ENCODE results near the gene ADGRL2.
"Not testable (repeated sequence)": the region's sequence is repeated elsewhere in the genome, so short reads cannot be mapped to it uniquely, and the experiment has no call there.

ADGRL2 gene

DNA sequence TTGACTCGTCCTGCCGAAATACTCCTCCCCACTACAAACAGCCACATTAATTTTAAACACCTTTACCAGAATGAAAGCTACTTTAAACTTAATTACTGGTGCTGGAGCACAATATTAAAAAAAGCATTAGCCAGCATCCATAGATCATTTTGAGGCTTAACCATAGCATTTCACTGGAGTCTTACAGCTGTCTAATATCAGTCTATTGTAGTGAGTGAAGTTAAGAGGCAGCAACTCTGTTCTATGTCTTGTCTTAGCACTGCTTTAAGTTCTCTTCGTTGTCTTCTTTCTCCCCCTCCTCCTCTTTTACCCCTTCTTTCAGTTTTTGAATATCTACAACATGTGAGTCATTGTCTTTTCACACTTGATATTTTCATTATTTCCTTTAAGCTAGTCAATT, 49.3 kb downstream of the ADGRL2 start:
- no peaks in the 10 kb centered on the region for H3K9me3 Mint-ChIP-seq (ENCODE audit: low read depth)
- no peaks in the 10 kb centered on the region for H3K27me3 Mint-ChIP-seq
- H3K4me1 Mint-ChIP-seq (ENCODE audit: low read depth): no peaks in the 10 kb centered on the region
- H3K36me3 Mint-ChIP-seq: no peaks in the 10 kb centered on the region
- H3K4me3 Mint-ChIP-seq: no peak overlapping the region
- no peak overlapping the region for H3K27ac Mint-ChIP-seq

GRCh38 chr1:81850495-81850894, 49.8 kb downstream of the ADGRL2 start:
- H3K4me3 Mint-ChIP-seq: no peak overlapping the region
- no peaks in the 10 kb centered on the region for H3K9me3 Mint-ChIP-seq (ENCODE audit: low read depth)
- no peaks in the 10 kb centered on the region for H3K27me3 Mint-ChIP-seq
- H3K4me1 Mint-ChIP-seq (ENCODE audit: low read depth): no peaks in the 10 kb centered on the region
- H3K36me3 Mint-ChIP-seq: no peaks in the 10 kb centered on the region
- no peak overlapping the region for H3K27ac Mint-ChIP-seq

GRCh38 chr1:81851217-81851616, 50.5 kb downstream of the ADGRL2 start:
- Mint-ChIP-seq H3K9me3 (ENCODE audit: low read depth) (no peaks in the 10 kb centered on the region), H3K27me3 (no peaks in the 10 kb centered on the region), H3K36me3 (no peaks in the 10 kb centered on the region), H3K27ac (no peak overlapping the region), H3K4me3 (no peak overlapping the region), H3K4me1 (ENCODE audit: low read depth) (no peaks in the 10 kb centered on the region)

DNA sequence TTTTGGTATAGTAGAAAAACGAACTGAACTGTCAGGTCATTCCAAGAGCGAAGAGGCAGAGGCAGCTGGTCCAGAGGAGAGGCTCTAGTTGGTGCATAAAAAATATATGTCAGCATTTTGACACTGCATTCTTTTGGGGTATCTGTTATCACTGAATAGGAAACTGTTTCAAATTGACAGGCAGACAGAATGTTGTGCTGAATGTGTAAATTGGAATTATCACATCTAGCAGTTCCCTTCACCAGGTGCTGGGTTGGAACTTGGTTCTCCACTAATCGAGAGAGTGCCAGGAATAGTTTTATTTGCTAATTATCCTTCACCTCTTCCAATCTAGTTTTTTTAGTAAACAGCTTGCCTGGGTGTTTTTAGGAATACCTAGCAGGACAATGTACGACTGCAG, 52.2 kb downstream of the ADGRL2 start:
- Mint-ChIP-seq H3K27ac (no peak overlapping the region), H3K36me3 (no peaks in the 10 kb centered on the region)

GRCh38 chr1:81867235-81867634, 66.5 kb downstream of the ADGRL2 start:
- Mint-ChIP-seq H3K27me3 (no peaks in the 10 kb centered on the region), H3K36me3 (no peaks in the 10 kb centered on the region), H3K4me1 (ENCODE audit: low read depth) (no peaks in the 10 kb centered on the region), H3K4me3 (no peak overlapping the region), H3K27ac (no peak overlapping the region), H3K9me3 (ENCODE audit: low read depth) (peaks cover 3% of the 10 kb centered on the region)

More for the DNA sequence above, 52.2 kb downstream of the ADGRL2 start:
- H3K9me3 Mint-ChIP-seq (ENCODE audit: low read depth): no peaks in the 10 kb centered on the region
- no peak overlapping the region for H3K4me3 Mint-ChIP-seq
- no peaks in the 10 kb centered on the region for H3K4me1 Mint-ChIP-seq (ENCODE audit: low read depth)
- no peaks in the 10 kb centered on the region for H3K27me3 Mint-ChIP-seq

GRCh38 chr1:81869307-81869706, 68.6 kb downstream of the ADGRL2 start:
- H3K27ac Mint-ChIP-seq: no peak overlapping the region
- H3K27me3 Mint-ChIP-seq: no peaks in the 10 kb centered on the region
- no peaks in the 10 kb centered on the region for H3K36me3 Mint-ChIP-seq
- no peaks in the 10 kb centered on the region for H3K4me1 Mint-ChIP-seq (ENCODE audit: low read depth)
- H3K9me3 Mint-ChIP-seq (ENCODE audit: low read depth): peaks cover 3% of the 10 kb centered on the region
- H3K4me3 Mint-ChIP-seq: no peak overlapping the region

DNA sequence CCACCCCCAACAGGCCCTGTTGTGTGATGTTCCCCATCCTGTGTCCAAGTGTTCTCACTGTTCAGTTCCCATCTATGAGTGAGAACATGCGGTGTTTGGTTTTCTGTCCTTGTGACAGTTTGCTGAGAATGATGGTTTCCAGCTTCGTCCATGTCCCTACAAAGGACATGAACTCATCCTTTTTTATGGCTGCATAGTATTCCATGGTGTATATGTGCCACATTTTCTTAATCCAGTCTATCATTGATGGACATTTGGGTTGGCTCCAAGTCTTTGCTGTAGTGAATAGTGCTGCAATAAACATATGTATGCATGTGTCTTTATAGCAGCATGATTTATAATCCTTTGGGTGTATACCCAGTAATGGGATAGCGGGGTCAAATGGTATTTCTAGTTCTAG, 70.4 kb downstream of the ADGRL2 start:
- not testable (repeated sequence) for H3K36me3 Mint-ChIP-seq; H3K27me3 Mint-ChIP-seq; H3K27ac Mint-ChIP-seq; H3K4me1 Mint-ChIP-seq (ENCODE audit: low read depth); H3K4me3 Mint-ChIP-seq; H3K9me3 Mint-ChIP-seq (ENCODE audit: low read depth)

GRCh38 chr1:81873946-81874345, 73.2 kb downstream of the ADGRL2 start:
- Mint-ChIP-seq H3K27me3 (no peaks in the 10 kb centered on the region), H3K36me3 (no peaks in the 10 kb centered on the region), H3K9me3 (ENCODE audit: low read depth) (peaks cover 3% of the 10 kb centered on the region)

GRCh38 chr1:81874461-81874860, 73.7 kb downstream of the ADGRL2 start:
- no peaks in the 10 kb centered on the region for H3K27me3 Mint-ChIP-seq
- no peaks in the 10 kb centered on the region for H3K36me3 Mint-ChIP-seq
- peaks cover 3% of the 10 kb centered on the region for H3K9me3 Mint-ChIP-seq (ENCODE audit: low read depth)
- no peak overlapping the region for H3K27ac Mint-ChIP-seq
- no peak overlapping the region for H3K4me3 Mint-ChIP-seq
- H3K4me1 Mint-ChIP-seq (ENCODE audit: low read depth): no peaks in the 10 kb centered on the region

More at GRCh38 chr1:81873946-81874345, 73.2 kb downstream of the ADGRL2 start:
- H3K4me3 Mint-ChIP-seq: no peak overlapping the region
- no peaks in the 10 kb centered on the region for H3K4me1 Mint-ChIP-seq (ENCODE audit: low read depth)
- no peak overlapping the region for H3K27ac Mint-ChIP-seq

DNA sequence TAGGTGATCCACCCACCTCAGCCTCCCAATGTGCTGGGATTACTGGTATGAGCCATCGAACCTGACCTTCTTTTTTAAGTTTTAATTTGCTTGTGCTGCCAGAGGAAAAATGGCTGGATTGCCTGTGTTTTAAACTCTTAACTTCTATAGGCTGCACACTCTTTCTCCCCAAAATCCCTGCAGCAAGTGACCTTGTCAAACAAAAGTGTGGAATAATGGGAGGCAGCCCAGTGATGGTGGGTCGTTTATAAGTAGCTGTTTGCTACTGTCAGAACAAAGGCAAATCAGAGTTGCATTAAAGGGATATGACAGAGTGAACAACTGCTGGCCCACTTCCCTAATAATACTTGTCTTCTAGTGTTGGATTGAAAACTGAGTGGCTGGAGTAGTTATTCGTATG, 74.2 kb downstream of the ADGRL2 start:
- H3K27me3 Mint-ChIP-seq: no peaks in the 10 kb centered on the region
- H3K4me3 Mint-ChIP-seq: no peak overlapping the region
- H3K9me3 Mint-ChIP-seq (ENCODE audit: low read depth): peaks cover 3% of the 10 kb centered on the region
- H3K27ac Mint-ChIP-seq: no peak overlapping the region
- no peaks in the 10 kb centered on the region for H3K36me3 Mint-ChIP-seq
- no peaks in the 10 kb centered on the region for H3K4me1 Mint-ChIP-seq (ENCODE audit: low read depth)

- no peaks in the 10 kb centered on the region for H3K36me3 Mint-ChIP-seq
- no peaks in the 10 kb centered on the region for H3K4me1 Mint-ChIP-seq (ENCODE audit: low read depth)
- H3K27ac Mint-ChIP-seq: no peak overlapping the region
- H3K27me3 Mint-ChIP-seq: no peaks in the 10 kb centered on the region
- no peak overlapping the region for H3K4me3 Mint-ChIP-seq
- peaks cover 4% of the 10 kb centered on the region for H3K9me3 Mint-ChIP-seq (ENCODE audit: low read depth)
Measured at GRCh38 chr1:81876901-81877733, 76.4 kb downstream of the ADGRL2 start.

DNA sequence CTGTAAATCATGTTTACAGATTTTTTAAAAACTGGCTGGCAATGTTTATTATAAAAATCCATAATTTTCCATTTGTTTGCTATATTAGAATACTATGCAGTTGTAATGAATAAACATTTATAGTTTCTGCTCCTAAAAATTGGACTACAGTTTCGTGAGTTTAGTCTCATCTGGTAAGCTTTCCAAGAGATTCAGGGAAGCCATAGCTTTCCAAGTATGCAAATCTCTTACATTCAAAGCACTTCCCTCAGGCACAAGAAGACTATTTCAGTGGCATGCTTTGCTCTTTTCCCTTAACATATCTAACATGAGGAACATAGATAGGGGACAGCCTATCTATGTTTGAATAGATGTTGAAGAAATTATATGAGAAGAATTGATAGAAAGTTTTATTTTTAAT, 77.2 kb downstream of the ADGRL2 start:
- no peaks in the 10 kb centered on the region for H3K36me3 Mint-ChIP-seq
- H3K27me3 Mint-ChIP-seq: no peaks in the 10 kb centered on the region
- peaks cover 4% of the 10 kb centered on the region for H3K9me3 Mint-ChIP-seq (ENCODE audit: low read depth)
- H3K4me1 Mint-ChIP-seq (ENCODE audit: low read depth): no peaks in the 10 kb centered on the region
- no peak overlapping the region for H3K27ac Mint-ChIP-seq
- H3K4me3 Mint-ChIP-seq: no peak overlapping the region

- H3K4me1 Mint-ChIP-seq (ENCODE audit: low read depth): no peaks in the 10 kb centered on the region
- no peaks in the 10 kb centered on the region for H3K27me3 Mint-ChIP-seq
- H3K36me3 Mint-ChIP-seq: no peaks in the 10 kb centered on the region
- H3K4me3 Mint-ChIP-seq: no peak overlapping the region
- H3K9me3 Mint-ChIP-seq (ENCODE audit: low read depth): peaks cover 4% of the 10 kb centered on the region
- no peak overlapping the region for H3K27ac Mint-ChIP-seq
Measured at GRCh38 chr1:81878538-81878937, 77.8 kb downstream of the ADGRL2 start.

DNA sequence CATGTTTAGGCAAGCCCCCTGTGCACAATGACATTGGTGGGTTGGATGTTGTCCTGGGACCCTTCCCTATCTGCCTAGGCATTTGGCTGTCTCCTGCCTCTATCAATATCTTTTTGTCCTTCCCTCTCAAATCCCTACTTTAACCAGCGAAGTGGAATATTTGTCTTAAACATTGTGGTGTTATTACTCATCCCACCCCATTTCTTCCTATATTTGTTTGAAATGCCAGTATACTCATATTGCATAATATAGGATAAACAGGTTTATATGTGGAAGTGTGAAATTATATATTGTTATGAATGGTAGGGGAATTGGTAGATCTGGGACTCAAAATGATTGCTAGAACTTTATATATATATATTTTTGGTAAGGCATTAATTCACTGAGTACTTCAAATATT, 80.0 kb downstream of the ADGRL2 start:
- Mint-ChIP-seq H3K4me1 (ENCODE audit: low read depth) (no peaks in the 10 kb centered on the region), H3K9me3 (ENCODE audit: low read depth) (peaks cover 4% of the 10 kb centered on the region)

DNA sequence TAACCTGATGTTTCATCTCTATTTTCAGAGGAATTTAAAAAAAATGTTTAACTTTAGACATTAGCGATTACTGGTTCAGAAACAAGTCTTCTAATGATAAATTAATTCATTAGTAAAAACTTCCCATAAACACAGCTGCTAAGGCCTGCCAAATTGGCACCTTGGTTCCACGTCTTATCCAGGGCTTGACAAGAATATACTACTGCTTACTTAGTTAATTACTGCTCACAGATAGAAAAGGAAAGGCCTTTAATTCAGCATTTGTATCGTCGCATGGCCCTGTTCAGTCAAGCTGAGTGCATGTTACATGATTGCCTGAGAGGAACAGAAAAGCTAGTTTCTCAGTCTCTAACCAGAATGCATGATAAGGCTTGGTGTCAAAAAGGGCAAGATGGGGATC, 84.6 kb downstream of the ADGRL2 start:
- no peaks in the 10 kb centered on the region for H3K36me3 Mint-ChIP-seq
- H3K9me3 Mint-ChIP-seq (ENCODE audit: low read depth): peaks cover 4% of the 10 kb centered on the region
- H3K4me3 Mint-ChIP-seq: no peak overlapping the region
- H3K27ac Mint-ChIP-seq: no peak overlapping the region
- H3K4me1 Mint-ChIP-seq (ENCODE audit: low read depth): no peaks in the 10 kb centered on the region
- H3K27me3 Mint-ChIP-seq: no peaks in the 10 kb centered on the region

More for the DNA sequence above, 80.0 kb downstream of the ADGRL2 start:
- H3K27ac Mint-ChIP-seq: no peak overlapping the region
- no peak overlapping the region for H3K4me3 Mint-ChIP-seq
- no peaks in the 10 kb centered on the region for H3K36me3 Mint-ChIP-seq
- H3K27me3 Mint-ChIP-seq: no peaks in the 10 kb centered on the region

GRCh38 chr1:81886292-81886691, 85.6 kb downstream of the ADGRL2 start:
- H3K27me3 Mint-ChIP-seq; H3K4me1 Mint-ChIP-seq (ENCODE audit: low read depth); H3K9me3 Mint-ChIP-seq (ENCODE audit: low read depth); H3K4me3 Mint-ChIP-seq; H3K27ac Mint-ChIP-seq; H3K36me3 Mint-ChIP-seq: not testable (repeated sequence)
